ENCODE results near the gene DCHS1. TPM values are rescaled to one million over a fixed set of nuclear protein-coding genes. Genes with fewer than 3 reads are reported as not detected.
"Not testable (repeated sequence)": the region's sequence is repeated elsewhere in the genome, so short reads cannot be mapped to it uniquely, and the experiment has no call there.

The DCHS1 gene
- total and polyA plus RNA-seq, 2 of the 13 experiments (the other 11 are each of a cell fraction or from before 2014, with no cell fraction given): under 0.01 to 0.03 TPM

DNA sequence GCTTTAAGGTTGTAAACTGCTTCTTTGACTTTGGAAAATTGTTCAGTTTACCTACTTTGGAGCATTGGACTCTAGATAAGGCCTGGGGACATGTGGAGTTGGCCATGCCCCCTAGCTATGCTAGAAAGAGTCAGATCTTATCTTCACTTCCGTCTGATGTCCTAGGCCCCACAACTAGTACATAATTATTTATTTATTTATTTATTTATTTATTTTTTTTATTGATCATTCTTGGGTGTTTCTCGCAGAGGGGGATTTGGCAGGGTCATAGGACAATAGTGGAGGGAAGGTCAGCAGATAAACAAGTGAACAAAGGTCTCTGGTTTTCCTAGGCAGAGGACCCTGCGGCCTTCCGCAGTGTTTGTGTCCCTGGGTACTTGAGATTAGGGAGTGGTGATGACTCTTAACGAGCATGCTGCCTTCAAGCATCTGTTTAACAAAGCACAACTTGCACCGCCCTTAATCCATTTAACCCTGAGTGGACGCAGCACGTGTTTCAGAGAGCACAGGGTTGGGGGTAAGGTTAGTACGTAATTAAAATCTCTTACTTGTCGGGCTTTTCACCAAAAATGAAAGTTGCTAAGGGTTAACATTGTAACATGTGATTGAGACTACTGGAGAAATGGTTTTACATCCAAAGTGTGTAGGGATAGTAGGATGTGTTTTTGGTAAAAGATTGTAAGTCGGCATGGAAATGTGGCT, 35.0 kb upstream of the DCHS1 start:
- H3K4me3 ChIP-seq (replicated peaks in 1 of 3; ENCODE audit: insufficient read depth in 1 of 3, low read depth in 2 of 3, low read length in 3 of 3); H2AFZ ChIP-seq (ENCODE audit: low read length); H3K27ac ChIP-seq (ENCODE audit: extremely low read length, insufficient read depth, low read length); H4K20me1 ChIP-seq (ENCODE audit: insufficient read depth, low read length); BruUV-seq (replicated peaks); intact Hi-C loops (cut with micrococcal nuclease; ENCODE audit: unreplicated experiment); FAIRE-seq; CTCF ChIA-PET (ENCODE audit: low intra/inter-chr PET ratio, low total read pairs); H3K9ac ChIP-seq (ENCODE audit: insufficient read depth, low read depth, low read length); in situ Hi-C loops (cut with HindIII; ENCODE audit: extremely low pct_ligation_motif_present, low pct_unique_long_range_greater_than_20kb); H3K36me3 ChIP-seq (replicated peaks in 1 of 2; ENCODE audit: control insufficient read depth in 1 of 2, insufficient read depth in 2 of 2, low read length in 2 of 2); POLR2A ChIA-PET; H3K79me2 ChIP-seq (ENCODE audit: insufficient read depth, low read length); H3K9me3 ChIP-seq (ENCODE audit: low read length); TF ChIP-seq GABPA (IDR thresholded peaks at IDR 0.05; ENCODE audit: low read depth, low read length); FOXP1 (IDR thresholded peaks at IDR 0.05); NR2F6 (CRISPR knock-in tag; IDR thresholded peaks at IDR 0.05); SOX6 (IDR thresholded peaks at IDR 0.05): not testable (repeated sequence)
- peak; percentile 75 for ATAC-seq
- peaks cover 0 to 16% of the 10 kb centered on the region in 2 experiments; a peak in 2 of 5 replicates for H3K27me3 ChIP-seq (ENCODE audit: control insufficient read depth in 1 of 2, insufficient read depth in 2 of 2, low read length in 2 of 2)
- TF ChIP-seq GABPA (CRISPR knock-in tag; IDR thresholded peaks at IDR 0.05; ENCODE audit: low read depth): 0 out of 2 replicates have a peak, but pooled peaks have one; percentile 16
- TF ChIP-seq FOXP1 (CRISPR knock-in tag; IDR thresholded peaks at IDR 0.05): peak; percentile 48; the same call in 1 of the 2 replicates
- 0 out of 2 replicates have a peak, but pooled peaks have one; percentile 17 for TF ChIP-seq ZFX (CRISPR knock-in tag; IDR thresholded peaks at IDR 0.05; ENCODE audit: low read depth)
- 0 out of 2 replicates have a peak, but pooled peaks have one; percentile 30 for TF ChIP-seq NR2F6 (IDR thresholded peaks at IDR 0.05)
- 0 out of 2 replicates have a peak, but pooled peaks have one; percentile 27 for TF ChIP-seq HDAC1 (CRISPR knock-in tag; IDR thresholded peaks at IDR 0.05)
- TF ChIP-seq BCL6 (CRISPR knock-in tag; IDR thresholded peaks at IDR 0.05): peak; percentile 78
- TF ChIP-seq, protein P1, sequence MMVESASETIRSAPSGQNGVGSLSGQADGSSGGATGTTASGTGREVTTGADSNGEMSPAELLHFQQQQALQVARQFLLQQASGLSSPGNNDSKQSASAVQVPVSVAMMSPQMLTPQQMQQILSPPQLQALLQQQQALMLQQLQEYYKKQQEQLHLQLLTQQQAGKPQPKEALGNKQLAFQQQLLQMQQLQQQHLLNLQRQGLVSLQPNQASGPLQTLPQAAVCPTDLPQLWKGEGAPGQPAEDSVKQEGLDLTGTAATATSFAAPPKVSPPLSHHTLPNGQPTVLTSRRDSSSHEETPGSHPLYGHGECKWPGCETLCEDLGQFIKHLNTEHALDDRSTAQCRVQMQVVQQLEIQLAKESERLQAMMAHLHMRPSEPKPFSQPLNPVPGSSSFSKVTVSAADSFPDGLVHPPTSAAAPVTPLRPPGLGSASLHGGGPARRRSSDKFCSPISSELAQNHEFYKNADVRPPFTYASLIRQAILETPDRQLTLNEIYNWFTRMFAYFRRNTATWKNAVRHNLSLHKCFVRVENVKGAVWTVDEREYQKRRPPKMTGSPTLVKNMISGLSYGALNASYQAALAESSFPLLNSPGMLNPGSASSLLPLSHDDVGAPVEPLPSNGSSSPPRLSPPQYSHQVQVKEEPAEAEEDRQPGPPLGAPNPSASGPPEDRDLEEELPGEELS (CRISPR knock-in tag; IDR thresholded peaks at IDR 0.05): 0 out of 2 replicates have a peak, but pooled peaks have one; percentile 45
- TF ChIP-seq, protein P2, sequence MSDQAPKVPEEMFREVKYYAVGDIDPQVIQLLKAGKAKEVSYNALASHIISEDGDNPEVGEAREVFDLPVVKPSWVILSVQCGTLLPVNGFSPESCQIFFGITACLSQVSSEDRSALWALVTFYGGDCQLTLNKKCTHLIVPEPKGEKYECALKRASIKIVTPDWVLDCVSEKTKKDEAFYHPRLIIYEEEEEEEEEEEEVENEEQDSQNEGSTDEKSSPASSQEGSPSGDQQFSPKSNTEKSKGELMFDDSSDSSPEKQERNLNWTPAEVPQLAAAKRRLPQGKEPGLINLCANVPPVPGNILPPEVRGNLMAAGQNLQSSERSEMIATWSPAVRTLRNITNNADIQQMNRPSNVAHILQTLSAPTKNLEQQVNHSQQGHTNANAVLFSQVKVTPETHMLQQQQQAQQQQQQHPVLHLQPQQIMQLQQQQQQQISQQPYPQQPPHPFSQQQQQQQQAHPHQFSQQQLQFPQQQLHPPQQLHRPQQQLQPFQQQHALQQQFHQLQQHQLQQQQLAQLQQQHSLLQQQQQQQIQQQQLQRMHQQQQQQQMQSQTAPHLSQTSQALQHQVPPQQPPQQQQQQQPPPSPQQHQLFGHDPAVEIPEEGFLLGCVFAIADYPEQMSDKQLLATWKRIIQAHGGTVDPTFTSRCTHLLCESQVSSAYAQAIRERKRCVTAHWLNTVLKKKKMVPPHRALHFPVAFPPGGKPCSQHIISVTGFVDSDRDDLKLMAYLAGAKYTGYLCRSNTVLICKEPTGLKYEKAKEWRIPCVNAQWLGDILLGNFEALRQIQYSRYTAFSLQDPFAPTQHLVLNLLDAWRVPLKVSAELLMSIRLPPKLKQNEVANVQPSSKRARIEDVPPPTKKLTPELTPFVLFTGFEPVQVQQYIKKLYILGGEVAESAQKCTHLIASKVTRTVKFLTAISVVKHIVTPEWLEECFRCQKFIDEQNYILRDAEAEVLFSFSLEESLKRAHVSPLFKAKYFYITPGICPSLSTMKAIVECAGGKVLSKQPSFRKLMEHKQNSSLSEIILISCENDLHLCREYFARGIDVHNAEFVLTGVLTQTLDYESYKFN (CRISPR knock-in tag; conservative IDR thresholded peaks at IDR 0.05): peak; percentile 30; the same call in 1 of the 2 replicates
- peak; percentile 18; the same call in 1 of the 2 replicates for TF ChIP-seq RARA (CRISPR knock-in tag; IDR thresholded peaks at IDR 0.05)
- 0 out of 2 replicates have a peak, but pooled peaks have one; percentile 41 for TF ChIP-seq ZNF652 (CRISPR knock-in tag; IDR thresholded peaks at IDR 0.05; ENCODE audit: borderline replicate concordance, low read depth)
- peak; percentile 61 for TF ChIP-seq SOX6 (CRISPR knock-in tag; IDR thresholded peaks at IDR 0.05)
- TF ChIP-seq, protein P3, sequence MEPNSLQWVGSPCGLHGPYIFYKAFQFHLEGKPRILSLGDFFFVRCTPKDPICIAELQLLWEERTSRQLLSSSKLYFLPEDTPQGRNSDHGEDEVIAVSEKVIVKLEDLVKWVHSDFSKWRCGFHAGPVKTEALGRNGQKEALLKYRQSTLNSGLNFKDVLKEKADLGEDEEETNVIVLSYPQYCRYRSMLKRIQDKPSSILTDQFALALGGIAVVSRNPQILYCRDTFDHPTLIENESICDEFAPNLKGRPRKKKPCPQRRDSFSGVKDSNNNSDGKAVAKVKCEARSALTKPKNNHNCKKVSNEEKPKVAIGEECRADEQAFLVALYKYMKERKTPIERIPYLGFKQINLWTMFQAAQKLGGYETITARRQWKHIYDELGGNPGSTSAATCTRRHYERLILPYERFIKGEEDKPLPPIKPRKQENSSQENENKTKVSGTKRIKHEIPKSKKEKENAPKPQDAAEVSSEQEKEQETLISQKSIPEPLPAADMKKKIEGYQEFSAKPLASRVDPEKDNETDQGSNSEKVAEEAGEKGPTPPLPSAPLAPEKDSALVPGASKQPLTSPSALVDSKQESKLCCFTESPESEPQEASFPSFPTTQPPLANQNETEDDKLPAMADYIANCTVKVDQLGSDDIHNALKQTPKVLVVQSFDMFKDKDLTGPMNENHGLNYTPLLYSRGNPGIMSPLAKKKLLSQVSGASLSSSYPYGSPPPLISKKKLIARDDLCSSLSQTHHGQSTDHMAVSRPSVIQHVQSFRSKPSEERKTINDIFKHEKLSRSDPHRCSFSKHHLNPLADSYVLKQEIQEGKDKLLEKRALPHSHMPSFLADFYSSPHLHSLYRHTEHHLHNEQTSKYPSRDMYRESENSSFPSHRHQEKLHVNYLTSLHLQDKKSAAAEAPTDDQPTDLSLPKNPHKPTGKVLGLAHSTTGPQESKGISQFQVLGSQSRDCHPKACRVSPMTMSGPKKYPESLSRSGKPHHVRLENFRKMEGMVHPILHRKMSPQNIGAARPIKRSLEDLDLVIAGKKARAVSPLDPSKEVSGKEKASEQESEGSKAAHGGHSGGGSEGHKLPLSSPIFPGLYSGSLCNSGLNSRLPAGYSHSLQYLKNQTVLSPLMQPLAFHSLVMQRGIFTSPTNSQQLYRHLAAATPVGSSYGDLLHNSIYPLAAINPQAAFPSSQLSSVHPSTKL (CRISPR knock-in tag; IDR thresholded peaks at IDR 0.05): 0 out of 2 replicates have a peak, but pooled peaks have one; percentile 13
- 17% methylated on average over 8 of the region's 11 CpGs for WGBS (ENCODE audit: low lambda C conversion rate)
- peaks cover 13% of the 10 kb centered on the region; the same call in 1 of the 2 replicates for H3K4me1 ChIP-seq (ENCODE audit: insufficient read depth, low read length)
- H3K4me2 ChIP-seq (ENCODE audit: low read depth, low read length): peak overlapping the region; percentile 32; the same call in 1 of the 2 replicates
- DNase-seq (ENCODE audit: low spot score): peak; percentile 23
